ENCODE results near the gene ZNF789.

Gene ZNF789

GRCh38 chr7:99468336-99468918, 4.3 kb upstream of the ZNF789 start:
- H3K9me3 ChIP-seq (ENCODE audit: low read length) = peaks cover 2% of the 10 kb centered on the region
- H3K4me1 ChIP-seq (ENCODE audit: insufficient read depth, low read length) = peaks cover 5% of the 10 kb centered on the region
- peaks cover 7% of the 10 kb centered on the region for H3K36me3 ChIP-seq (ENCODE audit: insufficient read depth, low read length)
- no peaks in the 10 kb centered on the region for H3K27me3 ChIP-seq (ENCODE audit: insufficient read depth, low read length)
- no peak overlapping the region for H3K4me3 ChIP-seq (ENCODE audit: low read length)
- no peak overlapping the region for H2AFZ ChIP-seq (ENCODE audit: low read depth, low read length)

- H3K4me3 ChIP-seq (ENCODE audit: low read length) = no peak overlapping the region
- peaks cover 3% of the 10 kb centered on the region for H3K36me3 ChIP-seq (ENCODE audit: insufficient read depth, low read length)
- H3K27me3 ChIP-seq (ENCODE audit: insufficient read depth, low read length) = no peaks in the 10 kb centered on the region
- H2AFZ ChIP-seq (ENCODE audit: low read depth, low read length) = no peak overlapping the region
- H3K9me3 ChIP-seq (ENCODE audit: low read length) = no peaks in the 10 kb centered on the region
- H3K4me1 ChIP-seq (ENCODE audit: insufficient read depth, low read length) = peaks cover 8% of the 10 kb centered on the region
Observed at GRCh38 chr7:99469381-99470065, 3.2 kb upstream of the ZNF789 start.

DNA sequence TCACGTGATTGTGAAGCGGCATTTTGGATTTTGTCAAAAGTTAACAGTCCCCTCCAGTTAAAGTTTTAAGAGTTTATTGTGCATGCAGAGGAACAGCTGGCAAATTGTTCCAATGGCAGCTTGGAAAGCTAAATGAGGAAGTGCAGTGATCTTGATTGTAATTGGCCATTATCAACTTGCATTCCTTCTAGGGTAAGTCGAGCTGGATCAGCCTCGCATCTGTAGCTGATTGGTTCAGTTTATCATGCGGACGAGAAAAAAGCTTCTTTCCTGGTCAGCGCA, 566 bp downstream of the ZNF789 start:
- Histone ChIP-seq H3K9me3 (ENCODE audit: low read length) (no peaks in the 10 kb centered on the region), H3K4me3 (ENCODE audit: low read length) (peak overlapping the region; percentile 86), H2AFZ (ENCODE audit: low read depth, low read length) (peak overlapping the region; percentile 56), H3K36me3 (ENCODE audit: insufficient read depth, low read length) (peaks cover 16% of the 10 kb centered on the region), H3K4me1 (ENCODE audit: insufficient read depth, low read length) (peaks cover 3% of the 10 kb centered on the region), H3K27me3 (ENCODE audit: insufficient read depth, low read length) (no peaks in the 10 kb centered on the region)

DNA sequence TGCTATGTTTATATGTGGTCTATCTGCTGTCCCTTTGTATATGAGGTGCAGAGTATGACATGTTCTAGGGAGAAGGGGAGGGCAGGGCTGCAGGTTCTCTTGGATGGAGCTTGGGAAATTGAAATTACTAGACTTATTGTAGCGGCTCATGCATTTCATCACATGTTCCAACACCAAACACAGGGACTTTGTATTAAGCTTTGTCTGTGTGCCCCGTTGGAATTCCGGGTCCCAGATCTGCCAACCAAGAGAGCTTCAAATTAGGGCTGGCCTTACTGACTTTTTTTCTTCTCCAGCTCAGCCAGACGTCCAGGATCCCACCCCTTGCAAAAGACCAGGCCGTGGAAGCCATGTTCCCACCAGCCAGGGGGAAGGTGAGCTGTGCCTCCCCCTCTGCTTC, 3.4 kb downstream of the ZNF789 start:
- Histone ChIP-seq H3K4me3 (ENCODE audit: low read length) (no peak overlapping the region), H2AFZ (ENCODE audit: low read depth, low read length) (no peak overlapping the region), H3K36me3 (ENCODE audit: insufficient read depth, low read length) (peaks cover 39% of the 10 kb centered on the region), H3K27me3 (ENCODE audit: insufficient read depth, low read length) (no peaks in the 10 kb centered on the region), H3K4me1 (ENCODE audit: insufficient read depth, low read length) (peaks cover 3% of the 10 kb centered on the region), H3K9me3 (ENCODE audit: low read length) (no peaks in the 10 kb centered on the region)

GRCh38 chr7:99478464-99479440, 6.1 kb downstream of the ZNF789 start:
- H3K4me1 ChIP-seq (ENCODE audit: insufficient read depth, low read length) = peaks cover 2% of the 10 kb centered on the region
- H2AFZ ChIP-seq (ENCODE audit: low read depth, low read length) = no peak overlapping the region
- H3K9me3 ChIP-seq (ENCODE audit: low read length) = no peaks in the 10 kb centered on the region
- peaks cover 46% of the 10 kb centered on the region for H3K36me3 ChIP-seq (ENCODE audit: insufficient read depth, low read length)
- no peak overlapping the region for H3K4me3 ChIP-seq (ENCODE audit: low read length)
- no peaks in the 10 kb centered on the region for H3K27me3 ChIP-seq (ENCODE audit: insufficient read depth, low read length)

GRCh38 chr7:99485094-99485493, 12.4 kb downstream of the ZNF789 start:
- H3K36me3 ChIP-seq (ENCODE audit: insufficient read depth, low read length) = peaks cover 32% of the 10 kb centered on the region
- no peaks in the 10 kb centered on the region for H3K9me3 ChIP-seq (ENCODE audit: low read length)
- H3K27me3 ChIP-seq (ENCODE audit: insufficient read depth, low read length) = no peaks in the 10 kb centered on the region
- no peak overlapping the region for H2AFZ ChIP-seq (ENCODE audit: low read depth, low read length)
- H3K4me3 ChIP-seq (ENCODE audit: low read length) = no peak overlapping the region
- H3K4me1 ChIP-seq (ENCODE audit: insufficient read depth, low read length) = no peaks in the 10 kb centered on the region

- peaks cover 16% of the 10 kb centered on the region for H3K9me3 ChIP-seq (ENCODE audit: low read length)
- H2AFZ ChIP-seq (ENCODE audit: low read depth, low read length) = no peak overlapping the region
- H3K36me3 ChIP-seq (ENCODE audit: insufficient read depth, low read length) = peaks cover 35% of the 10 kb centered on the region
- no peaks in the 10 kb centered on the region for H3K27me3 ChIP-seq (ENCODE audit: insufficient read depth, low read length)
- no peaks in the 10 kb centered on the region for H3K4me1 ChIP-seq (ENCODE audit: insufficient read depth, low read length)
- H3K4me3 ChIP-seq (ENCODE audit: low read length) = no peak overlapping the region
Observed at GRCh38 chr7:99489235-99489634, 16.5 kb downstream of the ZNF789 start.

GRCh38 chr7:99490878-99491277, 18.2 kb downstream of the ZNF789 start:
- no peak overlapping the region for H2AFZ ChIP-seq (ENCODE audit: low read depth, low read length)
- no peaks in the 10 kb centered on the region for H3K27me3 ChIP-seq (ENCODE audit: insufficient read depth, low read length)
- no peaks in the 10 kb centered on the region for H3K4me1 ChIP-seq (ENCODE audit: insufficient read depth, low read length)
- peaks cover 28% of the 10 kb centered on the region for H3K36me3 ChIP-seq (ENCODE audit: insufficient read depth, low read length)
- H3K4me3 ChIP-seq (ENCODE audit: low read length) = no peak overlapping the region
- H3K9me3 ChIP-seq (ENCODE audit: low read length) = peaks cover 18% of the 10 kb centered on the region

DNA sequence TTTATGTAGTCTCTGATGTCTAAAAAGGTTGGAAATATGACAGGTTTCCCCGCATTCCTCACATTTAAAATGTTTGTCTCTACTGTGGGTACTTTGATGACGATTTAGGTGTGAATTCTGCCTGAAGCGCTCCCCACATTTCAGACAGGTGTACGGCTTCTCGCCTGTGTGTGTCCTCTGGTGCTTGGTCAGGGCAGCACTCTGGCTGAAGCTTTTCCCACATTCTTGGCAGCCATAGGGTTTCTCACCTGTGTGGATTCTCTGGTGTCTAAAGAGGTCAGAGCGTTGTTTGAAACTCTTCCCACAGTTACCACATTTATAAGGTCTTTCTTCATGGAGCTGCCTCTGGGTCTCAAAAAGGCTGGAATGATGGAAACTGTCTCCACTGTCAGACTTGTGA, 21.1 kb downstream of the ZNF789 start:
- Histone ChIP-seq H3K36me3 (ENCODE audit: insufficient read depth, low read length) (peaks cover 44% of the 10 kb centered on the region), H3K4me3 (ENCODE audit: low read length) (no peak overlapping the region), H3K4me1 (ENCODE audit: insufficient read depth, low read length) (peaks cover 13% of the 10 kb centered on the region), H3K27me3 (ENCODE audit: insufficient read depth, low read length) (no peaks in the 10 kb centered on the region), H3K9me3 (ENCODE audit: low read length) (peaks cover 18% of the 10 kb centered on the region), H2AFZ (ENCODE audit: low read depth, low read length) (no peak overlapping the region)

DNA sequence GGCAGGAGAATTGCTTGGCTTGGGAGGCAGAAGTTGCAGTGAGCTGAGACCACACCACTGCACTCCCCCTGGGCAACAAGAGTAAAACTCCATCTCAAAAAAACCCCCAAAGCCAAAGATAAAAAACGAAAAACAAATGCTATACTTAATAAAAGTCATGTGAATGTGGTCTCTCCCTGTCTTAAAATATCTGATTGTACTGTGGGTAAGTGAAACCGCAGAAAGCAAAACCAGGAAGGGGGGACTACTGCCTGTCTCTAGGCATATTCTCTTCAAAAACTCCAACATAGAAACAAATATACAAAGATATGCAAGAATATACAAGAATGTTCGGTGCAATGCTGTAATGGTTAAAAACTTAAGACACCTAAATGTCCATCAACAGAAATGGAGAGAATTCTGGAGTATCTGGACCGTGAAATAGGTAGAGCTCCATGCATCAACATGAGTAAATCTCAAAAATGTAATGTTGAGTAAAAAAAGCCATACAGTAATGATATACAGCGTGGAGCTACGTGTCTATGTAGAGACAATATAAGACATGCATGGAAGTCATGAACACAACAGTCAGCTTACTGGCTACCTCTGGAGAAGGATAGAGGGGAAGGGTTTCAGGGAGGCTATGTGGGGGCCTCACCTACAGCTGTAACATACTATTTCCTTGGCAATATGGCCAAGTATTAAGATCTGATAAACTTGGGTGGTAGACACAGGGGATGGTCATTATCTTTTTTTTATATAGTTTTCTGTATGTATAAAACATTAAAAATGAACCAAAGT, 25.3 kb downstream of the ZNF789 start:
- H3K36me3 ChIP-seq (ENCODE audit: insufficient read depth, low read length) = peaks cover 33% of the 10 kb centered on the region
- H3K9me3 ChIP-seq (ENCODE audit: low read length) = peaks cover 15% of the 10 kb centered on the region
- no peaks in the 10 kb centered on the region for H3K27me3 ChIP-seq (ENCODE audit: insufficient read depth, low read length)
- no peak overlapping the region for H2AFZ ChIP-seq (ENCODE audit: low read depth, low read length)
- H3K4me3 ChIP-seq (ENCODE audit: low read length) = peak overlapping the region; percentile 70
- H3K4me1 ChIP-seq (ENCODE audit: insufficient read depth, low read length) = peaks cover 13% of the 10 kb centered on the region

DNA sequence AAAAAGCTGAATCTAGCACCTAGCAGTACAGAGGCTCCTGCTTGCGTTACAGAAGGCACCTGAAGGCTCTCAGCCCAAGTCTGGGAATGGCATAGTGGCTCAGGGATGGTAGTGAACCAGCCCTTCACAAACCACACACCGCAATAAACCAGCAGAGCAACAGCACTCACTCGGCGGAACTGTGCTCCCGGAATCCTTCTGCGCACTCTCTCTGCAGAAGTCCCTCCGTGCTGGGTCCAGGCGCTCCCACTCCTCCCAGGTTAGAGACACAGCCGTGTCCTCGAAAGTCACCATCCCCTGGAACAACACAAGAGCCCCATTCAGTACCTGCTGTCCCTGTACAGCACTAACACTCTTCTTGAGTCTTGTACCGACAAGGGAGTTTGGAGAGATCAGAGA, 25.9 kb downstream of the ZNF789 start:
- Histone ChIP-seq H3K4me3 (ENCODE audit: low read length) (peak overlapping the region; percentile 70), H3K9me3 (ENCODE audit: low read length) (peaks cover 9% of the 10 kb centered on the region), H3K4me1 (ENCODE audit: insufficient read depth, low read length) (peaks cover 13% of the 10 kb centered on the region), H3K27me3 (ENCODE audit: insufficient read depth, low read length) (no peaks in the 10 kb centered on the region), H3K36me3 (ENCODE audit: insufficient read depth, low read length) (peaks cover 28% of the 10 kb centered on the region), H2AFZ (ENCODE audit: low read depth, low read length) (no peak overlapping the region)

GRCh38 chr7:99499371-99499720, 26.7 kb downstream of the ZNF789 start:
- Histone ChIP-seq H2AFZ (ENCODE audit: low read depth, low read length) (no peak overlapping the region), H3K4me3 (ENCODE audit: low read length) (peak overlapping the region; percentile 70), H3K36me3 (ENCODE audit: insufficient read depth, low read length) (peaks cover 20% of the 10 kb centered on the region), H3K9me3 (ENCODE audit: low read length) (peaks cover 1% of the 10 kb centered on the region), H3K4me1 (ENCODE audit: insufficient read depth, low read length) (peaks cover 13% of the 10 kb centered on the region), H3K27me3 (ENCODE audit: insufficient read depth, low read length) (no peaks in the 10 kb centered on the region)
